HEK293 (cell line): Measurements from ENCODE around the gene ME3.

Source experiments
- CTCF ChIA-PET: fragments of 350-600 bp; formaldehyde crosslinking; extraction: SDS; loops from one replicate; lab custom pipeline; 2021; ENCODE audit warnings: antibody characterized with exemption; lab: Yijun Ruan, JAX
- POLR2A ChIA-PET: fragments of 300-600 bp; formaldehyde crosslinking; extraction: SDS; loops from one replicate; lab custom pipeline; 2020; ENCODE audit warnings: antibody characterized with exemption, inconsistent platforms; lab: Yijun Ruan, JAX
- H3K27ac ChIP-seq: fragments of 200-500 bp; sonication (Bioruptor generic); 2 replicates; pipeline ENCODE4 v1.5.1; 2014; ENCODE audit warnings: low read depth, low read length, control low read depth, inconsistent platforms; ENCODE audit errors: extremely low read depth
- H3K36me3 ChIP-seq, 2 experiments: fragments of 200-500 bp in 1 of 2; sonication (Bioruptor generic) in 1 of 2; 1 replicate in 1 of 2; 2 replicates in 1 of 2; pipeline ENCODE4 v1.5.1; 2014 to 2017; ENCODE audit warnings: inconsistent platforms in 2 of 2, low read length in 2 of 2; ENCODE audit not compliant: control insufficient read depth in 2 of 2, insufficient read depth in 1 of 2
- H3K4me1 ChIP-seq: fragments of 200-500 bp; sonication (Bioruptor generic); 2 replicates; pipeline ENCODE4 v1.5.1; 2014; ENCODE audit warnings: mild to moderate bottlenecking, low read length, inconsistent platforms; ENCODE audit not compliant: control insufficient read depth, insufficient read depth
- H3K4me3 ChIP-seq: 2 replicates; pipeline ENCODE4 v1.5.1; 2011; ENCODE audit warnings: low read depth, mild to moderate bottlenecking, control low read depth, low read length, moderate library complexity
- H3K9me3 ChIP-seq: fragments of 200-500 bp; sonication (Bioruptor generic); 2 replicates; pipeline ENCODE4 v1.5.1; 2014; ENCODE audit warnings: low read depth, low read length, inconsistent platforms; ENCODE audit not compliant: control insufficient read depth, insufficient read depth
- KLF8 ChIP-seq: fragments of 450-650 bp; formaldehyde crosslinking; IDR thresholded peaks from 2 replicates; pipeline ENCODE4 v1.5.1; 2016; ENCODE audit warnings: missing biosample characterization, missing genetic modification characterization
- MYNN ChIP-seq: fragments of 450-650 bp; formaldehyde crosslinking; IDR thresholded peaks from 2 replicates; pipeline ENCODE4 v1.5.1; 2016; ENCODE audit warnings: missing biosample characterization, missing genetic modification characterization, borderline replicate concordance
- MZF1 ChIP-seq: fragments of 450-650 bp; formaldehyde crosslinking; IDR thresholded peaks from 2 replicates; pipeline ENCODE4 v1.5.1; 2017; ENCODE audit warnings: missing biosample characterization, missing genetic modification characterization, borderline replicate concordance
- ZBTB48 ChIP-seq: fragments of 450-650 bp; formaldehyde crosslinking; IDR thresholded peaks from 2 replicates; pipeline ENCODE4 v1.5.1; 2016; ENCODE audit warnings: missing biosample characterization, missing genetic modification characterization
- ZNF174 ChIP-seq: fragments of 450-650 bp; formaldehyde crosslinking; IDR thresholded peaks from 2 replicates; pipeline ENCODE4 v1.5.0; 2017; ENCODE audit warnings: missing biosample characterization, mild to moderate bottlenecking, missing genetic modification characterization
- ZNF2 ChIP-seq: fragments of 450-650 bp; formaldehyde crosslinking; IDR thresholded peaks from 2 replicates; pipeline ENCODE4 v1.5.1; 2016; ENCODE audit warnings: missing biosample characterization, missing genetic modification characterization
- ZNF223 ChIP-seq: fragments of 450-650 bp; formaldehyde crosslinking; IDR thresholded peaks from 2 replicates; pipeline ENCODE4 v1.5.1; 2016; ENCODE audit warnings: missing biosample characterization, missing genetic modification characterization
- ZNF311 ChIP-seq: fragments of 450-650 bp; formaldehyde crosslinking; IDR thresholded peaks from 2 replicates; pipeline ENCODE4 v1.5.1; 2017; ENCODE audit warnings: missing biosample characterization, missing genetic modification characterization, borderline replicate concordance
- ZNF324 ChIP-seq: fragments of 450-650 bp; formaldehyde crosslinking; IDR thresholded peaks from 2 replicates; pipeline ENCODE4 v1.5.1; 2016; ENCODE audit warnings: missing biosample characterization, missing genetic modification characterization
- ZNF335 ChIP-seq: fragments of 450-650 bp; formaldehyde crosslinking; conservative IDR thresholded peaks from 2 replicates; pipeline ENCODE4 v1.5.1; 2016; ENCODE audit warnings: missing biosample characterization, missing genetic modification characterization
- ZNF366 ChIP-seq: fragments of 450-650 bp; formaldehyde crosslinking; conservative IDR thresholded peaks from 2 replicates; pipeline ENCODE4 v1.5.1; 2016; ENCODE audit warnings: missing biosample characterization, missing genetic modification characterization
- ZNF416 ChIP-seq: fragments of 450-650 bp; formaldehyde crosslinking; IDR thresholded peaks from 2 replicates; pipeline ENCODE4 v1.5.1; 2016; ENCODE audit warnings: missing biosample characterization, missing genetic modification characterization
- ZNF521 ChIP-seq: fragments of 450-650 bp; formaldehyde crosslinking; IDR thresholded peaks from 2 replicates; pipeline ENCODE4 v1.5.1; 2017; ENCODE audit warnings: missing biosample characterization, mild to moderate bottlenecking, missing genetic modification characterization
- ZNF654 ChIP-seq: fragments of 450-650 bp; formaldehyde crosslinking; IDR thresholded peaks from 2 replicates; pipeline ENCODE4 v1.5.1; 2016; ENCODE audit warnings: low read depth, missing biosample characterization, missing genetic modification characterization
- ZNF664 ChIP-seq: fragments of 450-650 bp; formaldehyde crosslinking; IDR thresholded peaks from 2 replicates; pipeline ENCODE4 v1.5.1; 2016; ENCODE audit warnings: missing biosample characterization, missing genetic modification characterization
- TF ChIP-seq, protein P1 (sequence below): fragments of 450-650 bp; formaldehyde crosslinking; IDR thresholded peaks from 2 replicates; pipeline ENCODE4 v1.5.1; 2016; ENCODE audit warnings: missing biosample characterization, missing genetic modification characterization
- TF ChIP-seq, protein P2 (sequence below): fragments of 450-650 bp; formaldehyde crosslinking; IDR thresholded peaks from 2 replicates; pipeline ENCODE4 v1.5.1; 2016; ENCODE audit warnings: missing biosample characterization, missing genetic modification characterization
- TF ChIP-seq, protein P3 (sequence below): fragments of 450-650 bp; formaldehyde crosslinking; IDR thresholded peaks from 2 replicates; pipeline ENCODE4 v1.5.1; 2017; ENCODE audit warnings: missing biosample characterization, mild to moderate bottlenecking, missing genetic modification characterization, moderate library complexity
- TF ChIP-seq, protein P4 (sequence below): fragments of 450-650 bp; formaldehyde crosslinking; IDR thresholded peaks from 2 replicates; pipeline ENCODE4 v1.5.1; 2016; ENCODE audit warnings: missing biosample characterization, missing genetic modification characterization
- TF ChIP-seq, protein P5 (sequence below): fragments of 450-650 bp; formaldehyde crosslinking; IDR thresholded peaks from 2 replicates; pipeline ENCODE4 v1.5.1; 2016; ENCODE audit warnings: missing biosample characterization, missing genetic modification characterization

ME3 gene

DNA sequence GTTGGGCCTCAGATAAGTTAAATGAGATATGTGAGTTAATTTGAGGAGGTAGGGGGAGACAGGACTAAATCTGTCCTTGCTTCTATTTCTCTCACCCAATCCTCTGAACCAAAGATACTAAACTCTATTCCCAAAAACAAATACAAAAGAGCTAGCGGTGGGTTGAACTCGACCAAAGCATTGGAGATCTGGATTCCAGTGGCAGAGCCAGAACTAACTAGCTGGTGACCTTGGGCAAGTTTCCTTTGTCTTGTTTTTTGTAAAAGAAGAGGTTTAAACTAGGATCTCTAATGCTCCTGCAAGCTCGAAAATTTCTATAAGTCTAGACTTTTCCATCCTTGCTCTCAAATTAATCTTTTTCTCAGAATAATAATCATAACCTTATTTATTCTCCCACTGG, 1.5 kb downstream of the ME3 start:
- Histone ChIP-seq H3K27ac (no peak overlapping the region), H3K36me3 (no peaks in the 10 kb centered on the region), H3K4me1 (no peaks in the 10 kb centered on the region; the same call in 1 of the 2 replicates), H3K4me3 (no peak overlapping the region), H3K9me3 (no peaks in the 10 kb centered on the region)
- ChIA-PET CTCF (no interaction called here), POLR2A (no interaction called here)
- TF ChIP-seq ZNF366 (tag by site-specific recombination) = no peak
- TF ChIP-seq ZNF416 (tag by site-specific recombination) = no peak
- TF ChIP-seq ZNF654 (tag by site-specific recombination) = no peak
- TF ChIP-seq, protein P1, sequence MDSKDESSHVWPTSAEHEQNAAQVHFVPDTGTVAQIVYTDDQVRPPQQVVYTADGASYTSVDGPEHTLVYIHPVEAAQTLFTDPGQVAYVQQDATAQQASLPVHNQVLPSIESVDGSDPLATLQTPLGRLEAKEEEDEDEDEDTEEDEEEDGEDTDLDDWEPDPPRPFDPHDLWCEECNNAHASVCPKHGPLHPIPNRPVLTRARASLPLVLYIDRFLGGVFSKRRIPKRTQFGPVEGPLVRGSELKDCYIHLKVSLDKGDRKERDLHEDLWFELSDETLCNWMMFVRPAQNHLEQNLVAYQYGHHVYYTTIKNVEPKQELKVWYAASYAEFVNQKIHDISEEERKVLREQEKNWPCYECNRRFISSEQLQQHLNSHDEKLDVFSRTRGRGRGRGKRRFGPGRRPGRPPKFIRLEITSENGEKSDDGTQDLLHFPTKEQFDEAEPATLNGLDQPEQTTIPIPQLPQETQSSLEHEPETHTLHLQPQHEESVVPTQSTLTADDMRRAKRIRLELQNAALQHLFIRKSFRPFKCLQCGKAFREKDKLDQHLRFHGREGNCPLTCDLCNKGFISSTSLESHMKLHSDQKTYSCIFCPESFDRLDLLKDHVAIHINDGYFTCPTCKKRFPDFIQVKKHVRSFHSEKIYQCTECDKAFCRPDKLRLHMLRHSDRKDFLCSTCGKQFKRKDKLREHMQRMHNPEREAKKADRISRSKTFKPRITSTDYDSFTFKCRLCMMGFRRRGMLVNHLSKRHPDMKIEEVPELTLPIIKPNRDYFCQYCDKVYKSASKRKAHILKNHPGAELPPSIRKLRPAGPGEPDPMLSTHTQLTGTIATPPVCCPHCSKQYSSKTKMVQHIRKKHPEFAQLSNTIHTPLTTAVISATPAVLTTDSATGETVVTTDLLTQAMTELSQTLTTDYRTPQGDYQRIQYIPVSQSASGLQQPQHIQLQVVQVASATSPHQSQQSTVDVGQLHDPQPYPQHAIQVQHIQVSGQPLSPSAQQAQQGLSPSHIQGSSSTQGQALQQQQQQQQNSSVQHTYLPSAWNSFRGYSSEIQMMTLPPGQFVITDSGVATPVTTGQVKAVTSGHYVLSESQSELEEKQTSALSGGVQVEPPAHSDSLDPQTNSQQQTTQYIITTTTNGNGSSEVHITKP = no peak
- no peak for TF ChIP-seq ZNF223 (tag by site-specific recombination)
- TF ChIP-seq ZBTB48 (tag by site-specific recombination) = no peak
- no peak for TF ChIP-seq ZNF174
- no peak for TF ChIP-seq MYNN
- TF ChIP-seq ZNF521 = no peak
- TF ChIP-seq, protein P2, sequence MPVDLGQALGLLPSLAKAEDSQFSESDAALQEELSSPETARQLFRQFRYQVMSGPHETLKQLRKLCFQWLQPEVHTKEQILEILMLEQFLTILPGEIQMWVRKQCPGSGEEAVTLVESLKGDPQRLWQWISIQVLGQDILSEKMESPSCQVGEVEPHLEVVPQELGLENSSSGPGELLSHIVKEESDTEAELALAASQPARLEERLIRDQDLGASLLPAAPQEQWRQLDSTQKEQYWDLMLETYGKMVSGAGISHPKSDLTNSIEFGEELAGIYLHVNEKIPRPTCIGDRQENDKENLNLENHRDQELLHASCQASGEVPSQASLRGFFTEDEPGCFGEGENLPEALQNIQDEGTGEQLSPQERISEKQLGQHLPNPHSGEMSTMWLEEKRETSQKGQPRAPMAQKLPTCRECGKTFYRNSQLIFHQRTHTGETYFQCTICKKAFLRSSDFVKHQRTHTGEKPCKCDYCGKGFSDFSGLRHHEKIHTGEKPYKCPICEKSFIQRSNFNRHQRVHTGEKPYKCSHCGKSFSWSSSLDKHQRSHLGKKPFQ (tag by site-specific recombination) = no peak
- TF ChIP-seq ZNF335 = no peak
- TF ChIP-seq, protein P3, sequence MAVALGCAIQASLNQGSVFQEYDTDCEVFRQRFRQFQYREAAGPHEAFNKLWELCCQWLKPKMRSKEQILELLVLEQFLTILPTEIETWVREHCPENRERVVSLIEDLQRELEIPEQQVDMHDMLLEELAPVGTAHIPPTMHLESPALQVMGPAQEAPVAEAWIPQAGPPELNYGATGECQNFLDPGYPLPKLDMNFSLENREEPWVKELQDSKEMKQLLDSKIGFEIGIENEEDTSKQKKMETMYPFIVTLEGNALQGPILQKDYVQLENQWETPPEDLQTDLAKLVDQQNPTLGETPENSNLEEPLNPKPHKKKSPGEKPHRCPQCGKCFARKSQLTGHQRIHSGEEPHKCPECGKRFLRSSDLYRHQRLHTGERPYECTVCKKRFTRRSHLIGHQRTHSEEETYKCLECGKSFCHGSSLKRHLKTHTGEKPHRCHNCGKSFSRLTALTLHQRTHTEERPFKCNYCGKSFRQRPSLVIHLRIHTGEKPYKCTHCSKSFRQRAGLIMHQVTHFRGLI (tag by site-specific recombination) = no peak
- TF ChIP-seq, protein P4, sequence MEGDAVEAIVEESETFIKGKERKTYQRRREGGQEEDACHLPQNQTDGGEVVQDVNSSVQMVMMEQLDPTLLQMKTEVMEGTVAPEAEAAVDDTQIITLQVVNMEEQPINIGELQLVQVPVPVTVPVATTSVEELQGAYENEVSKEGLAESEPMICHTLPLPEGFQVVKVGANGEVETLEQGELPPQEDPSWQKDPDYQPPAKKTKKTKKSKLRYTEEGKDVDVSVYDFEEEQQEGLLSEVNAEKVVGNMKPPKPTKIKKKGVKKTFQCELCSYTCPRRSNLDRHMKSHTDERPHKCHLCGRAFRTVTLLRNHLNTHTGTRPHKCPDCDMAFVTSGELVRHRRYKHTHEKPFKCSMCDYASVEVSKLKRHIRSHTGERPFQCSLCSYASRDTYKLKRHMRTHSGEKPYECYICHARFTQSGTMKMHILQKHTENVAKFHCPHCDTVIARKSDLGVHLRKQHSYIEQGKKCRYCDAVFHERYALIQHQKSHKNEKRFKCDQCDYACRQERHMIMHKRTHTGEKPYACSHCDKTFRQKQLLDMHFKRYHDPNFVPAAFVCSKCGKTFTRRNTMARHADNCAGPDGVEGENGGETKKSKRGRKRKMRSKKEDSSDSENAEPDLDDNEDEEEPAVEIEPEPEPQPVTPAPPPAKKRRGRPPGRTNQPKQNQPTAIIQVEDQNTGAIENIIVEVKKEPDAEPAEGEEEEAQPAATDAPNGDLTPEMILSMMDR (tag by site-specific recombination) = no peak
- TF ChIP-seq MZF1 = no peak
- TF ChIP-seq KLF8 = no peak
- no peak for TF ChIP-seq ZNF664
- TF ChIP-seq, protein P5, sequence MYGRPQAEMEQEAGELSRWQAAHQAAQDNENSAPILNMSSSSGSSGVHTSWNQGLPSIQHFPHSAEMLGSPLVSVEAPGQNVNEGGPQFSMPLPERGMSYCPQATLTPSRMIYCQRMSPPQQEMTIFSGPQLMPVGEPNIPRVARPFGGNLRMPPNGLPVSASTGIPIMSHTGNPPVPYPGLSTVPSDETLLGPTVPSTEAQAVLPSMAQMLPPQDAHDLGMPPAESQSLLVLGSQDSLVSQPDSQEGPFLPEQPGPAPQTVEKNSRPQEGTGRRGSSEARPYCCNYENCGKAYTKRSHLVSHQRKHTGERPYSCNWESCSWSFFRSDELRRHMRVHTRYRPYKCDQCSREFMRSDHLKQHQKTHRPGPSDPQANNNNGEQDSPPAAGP (tag by site-specific recombination) = no peak

DNA sequence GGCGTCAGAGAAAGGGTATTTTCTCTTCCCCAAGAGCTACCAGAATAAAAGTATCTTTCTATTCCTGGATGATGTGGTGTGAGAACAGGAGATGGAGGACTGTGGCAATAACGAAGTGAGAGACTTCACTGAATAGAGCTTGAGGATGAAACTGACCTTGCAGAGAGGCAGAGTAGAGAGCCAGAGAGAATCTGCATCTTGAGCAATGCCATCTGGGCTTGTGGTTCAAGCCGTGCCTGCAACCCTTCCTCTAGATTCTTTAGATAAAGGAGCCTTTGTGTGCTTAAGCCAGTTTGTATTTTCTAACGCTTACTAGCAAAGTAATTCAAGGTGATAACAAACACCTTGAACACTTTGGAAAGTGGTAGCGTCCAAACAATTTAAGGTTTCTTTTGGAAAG, 2.2 kb downstream of the ME3 start:
- CTCF ChIA-PET = no interaction called here

More for the DNA sequence above, 2.2 kb downstream of the ME3 start:
- Histone ChIP-seq H3K4me1 (no peaks in the 10 kb centered on the region), H3K27ac (no peak overlapping the region), H3K4me3 (no peak overlapping the region), H3K36me3 (no peaks in the 10 kb centered on the region), H3K9me3 (no peaks in the 10 kb centered on the region)
- POLR2A ChIA-PET = no interaction called here
- TF ChIP-seq ZNF2 (tag by site-specific recombination) (no peak), ZNF324 (tag by site-specific recombination) (no peak), ZNF311 (no peak)
